Upper lobe of left lung (tissue), 6 donors: ENCODE results near the gene MATCAP1. TPM values are rescaled to one million over a fixed set of nuclear protein-coding genes. Genes with fewer than 3 reads are reported as not detected.

Experiments
- ATAC-seq, 2 donors: fragments of 200-7000 bp; cut with Tn5 transposase; one replicate each; pipeline ENCODE4 v1.9.1; 2022; ENCODE audit warnings: mild to moderate bottlenecking in 2 of 2, moderate library complexity in 2 of 2; ENCODE audit not compliant: low FRiP score in 2 of 2
- DNase-seq, 2 donors: peaks; one replicate each; pipeline ENCODE4 v3.0.0-alpha.2; 2019 to 2020
- H3K27ac ChIP-seq, 4 donors: fragments of 200-600 bp; sonication (generic); one replicate each; pipeline ENCODE4 v1.5.1; 2016 to 2019
- H3K27me3 ChIP-seq, 4 donors: fragments of 200-600 bp; sonication (generic); one replicate each; pipeline ENCODE4 v1.5.1; 2017 to 2019
- H3K36me3 ChIP-seq, 4 donors: fragments of 200-600 bp; sonication (generic); one replicate each; pipeline ENCODE4 v1.5.1; 2016 to 2019
- H3K4me1 ChIP-seq, 4 donors: fragments of 200-600 bp; sonication (generic); one replicate each; pipeline ENCODE4 v1.5.1; 2018 to 2019
- H3K4me3 ChIP-seq, 4 donors: fragments of 200-600 bp; sonication (generic); one replicate each; pipeline ENCODE4 v1.5.1; 2017 to 2019; ENCODE audit warnings: mild to moderate bottlenecking in 2 of 4, moderate library complexity in 1 of 4
- H3K9me3 ChIP-seq, 4 donors: fragments of 200-600 bp; sonication (generic); one replicate each; pipeline ENCODE4 v1.5.1; 2018 to 2019
- CTCF ChIP-seq, 6 experiments: fragments of 450-650 bp in 4 of 6; fragments of 200-600 bp in 2 of 6; sonication (generic) in 2 of 6; IDR thresholded peaks; one replicate each; pipeline ENCODE4 v1.5.1; 2016 to 2019; ENCODE audit warnings: antibody characterized with exemption in 6 of 6
- EP300 ChIP-seq, 4 donors: sonication (generic); formaldehyde crosslinking; IDR thresholded peaks; one replicate each; pipeline ENCODE4 v1.5.1; 2017; ENCODE audit warnings: antibody characterized with exemption in 4 of 4, control low read depth in 2 of 4
- POLR2A ChIP-seq, 4 donors: fragments of 450-650 bp; IDR thresholded peaks; one replicate each; pipeline ENCODE4 v1.5.1; 2016 to 2017; ENCODE audit warnings: antibody characterized with exemption in 4 of 4, mild to moderate bottlenecking in 2 of 4
- POLR2AphosphoS5 ChIP-seq, 2 donors: sonication (generic); formaldehyde crosslinking; IDR thresholded peaks; one replicate each; pipeline ENCODE4 v1.5.1; 2017; ENCODE audit warnings: antibody characterized with exemption in 2 of 2
- WGBS, 2 donors: methylation state at CpG; one replicate each; pipeline ENCODE4 v1.1.5; 2017 to 2018; 5-methylcytosine and 5-hydroxymethylcytosine counted together
- total RNA-seq, 6 donors: library from RNA; depleted of rRNA in 4 of 6; stranded (reverse); fragments of >200 nt in 4 of 6; gene quantifications; one replicate each; pipeline versions ENCODE4 v1.1.0 to v1.2.1, GENCODE V29; 2016 to 2021
- donor health status: DM: no; HTN: no; CAD: no; lungs with moderate emphysema.
- donor health status: DM: no; HTN: yes; CAD: no; lungs with severe emphysema.

Gene MATCAP1
- total RNA-seq, 6 donors from 2014 or later: 9.1 to 147 (median 31.1) TPM

GRCh38 chr16:67204076-67204475 lies 20.3 kb upstream of the MATCAP1 start:
- H3K27ac ChIP-seq: no peak overlapping the region
- no peaks in the 10 kb centered on the region for H3K27me3 ChIP-seq
- no peak overlapping the region for H3K4me3 ChIP-seq
- H3K4me1 ChIP-seq: peaks cover 3 to 16% (median 9%) of the 10 kb centered on the region in 4 donors
- WGBS, 2 donors: 57% methylated on average over 1 of the region's 4 CpGs; no CpG with 5 or more reads in 1 of the 2 donors
- no peak for TF ChIP-seq CTCF (IDR thresholded peaks at IDR 0.05)
- TF ChIP-seq POLR2AphosphoS5 (IDR thresholded peaks at IDR 0.05): no peak
- no peak for TF ChIP-seq EP300 (IDR thresholded peaks at IDR 0.05)
- TF ChIP-seq POLR2A (IDR thresholded peaks at IDR 0.05): no peak
- DNase-seq (no peak), ATAC-seq (no peak)
- no peaks in the 10 kb centered on the region for H3K9me3 ChIP-seq
- H3K36me3 ChIP-seq: peaks cover 17 to 69% (median 48%) of the 10 kb centered on the region in 4 donors

GRCh38 chr16:67202956-67203493 lies 19.3 kb upstream of the MATCAP1 start:
- Histone ChIP-seq H3K4me1 (peaks cover 11 to 26% (median 18%) of the 10 kb centered on the region in 4 donors), H3K27me3 (no peaks in the 10 kb centered on the region), H3K36me3 (peaks cover 17 to 77% (median 56%) of the 10 kb centered on the region in 4 donors), H3K4me3 (no peak overlapping the region), H3K9me3 (no peaks in the 10 kb centered on the region), H3K27ac (no peak overlapping the region)
- TF ChIP-seq CTCF (IDR thresholded peaks at IDR 0.05) (no peak), POLR2AphosphoS5 (IDR thresholded peaks at IDR 0.05) (no peak), POLR2A (IDR thresholded peaks at IDR 0.05) (no peak), EP300 (IDR thresholded peaks at IDR 0.05) (no peak)
- DNase-seq (peak in 1 of 2 donors; percentile 69), ATAC-seq (no peak)
- WGBS, 2 donors: 89 to 93% methylated on average over 14 to 21 of the region's 23 CpGs

- H3K4me3 ChIP-seq: no peak overlapping the region
- DNase-seq: no peak
- 94 to 100% methylated on average over 5 to 12 of the region's 12 CpGs for WGBS, 2 donors
- peaks cover 17 to 79% (median 62%) of the 10 kb centered on the region in 4 donors for H3K36me3 ChIP-seq
- H3K27ac ChIP-seq: no peak overlapping the region
- H3K9me3 ChIP-seq: no peaks in the 10 kb centered on the region
- no peak for TF ChIP-seq EP300 (IDR thresholded peaks at IDR 0.05)
- TF ChIP-seq POLR2AphosphoS5 (IDR thresholded peaks at IDR 0.05): no peak
- TF ChIP-seq CTCF (IDR thresholded peaks at IDR 0.05): no peak
- no peak for TF ChIP-seq POLR2A (IDR thresholded peaks at IDR 0.05)
- no peaks in the 10 kb centered on the region for H3K27me3 ChIP-seq
- no peak for ATAC-seq
- peaks cover 15 to 32% (median 19%) of the 10 kb centered on the region in 4 donors for H3K4me1 ChIP-seq
Measured at GRCh38 chr16:67202426-67202825, 18.7 kb upstream of the MATCAP1 start.

GRCh38 chr16:67201411-67202345 lies 17.9 kb upstream of the MATCAP1 start:
- no peaks in the 10 kb centered on the region for H3K27me3 ChIP-seq
- ATAC-seq: no peak
- no peak overlapping the region for H3K4me3 ChIP-seq
- TF ChIP-seq CTCF (IDR thresholded peaks at IDR 0.05): no peak
- no peak for TF ChIP-seq EP300 (IDR thresholded peaks at IDR 0.05)
- TF ChIP-seq POLR2AphosphoS5 (IDR thresholded peaks at IDR 0.05): no peak
- TF ChIP-seq POLR2A (IDR thresholded peaks at IDR 0.05): no peak
- 93 to 95% methylated on average over 11 to 35 of the region's 40 CpGs for WGBS, 2 donors
- DNase-seq: peak in 1 of 2 donors; percentile 73
- H3K9me3 ChIP-seq: no peaks in the 10 kb centered on the region
- peaks cover 12 to 32% (median 15%) of the 10 kb centered on the region in 4 donors for H3K4me1 ChIP-seq
- H3K27ac ChIP-seq: no peak overlapping the region
- H3K36me3 ChIP-seq: peaks cover 17 to 84% (median 70%) of the 10 kb centered on the region in 4 donors
